Measurements from ENCODE around the gene EDEM2. TPM values are rescaled to one million over a fixed set of nuclear protein-coding genes. Genes with fewer than 3 reads are reported as not detected.
"Not testable (repeated sequence)": the region's sequence is repeated elsewhere in the genome, so short reads cannot be mapped to it uniquely, and the experiment has no call there.

Gene EDEM2
- total RNA-seq, 1 experiment from 2014 or later: 22.8 TPM

GRCh38 chr20:35084998-35085397, 62.1 kb downstream of the EDEM2 start (continued):
- TF ChIP-seq ZBTB33 (IDR thresholded peaks at IDR 0.05; ENCODE audit: extremely low read depth, insufficient replicate concordance, low read length) (no peak), EZH2phosphoT487 (IDR thresholded peaks at IDR 0.05; ENCODE audit: borderline replicate concordance) (no peak), YY1 (IDR thresholded peaks at IDR 0.05; ENCODE audit: extremely low read depth, insufficient replicate concordance, low read depth, low read length) (no peak), SP1 (IDR thresholded peaks at IDR 0.05; ENCODE audit: low read depth) (no peak), ZFX (IDR thresholded peaks at IDR 0.05) (no peak), ZNF274 (IDR thresholded peaks at IDR 0.05; ENCODE audit: low read depth, low read length) (no peak), POLR2AphosphoS5 (IDR thresholded peaks at IDR 0.05; ENCODE audit: low read depth, low read length) (no peak), POLR2A (IDR thresholded peaks at IDR 0.05; ENCODE audit: borderline replicate concordance, extremely low read depth, insufficient read depth, insufficient read length) (no peak), SIN3A (IDR thresholded peaks at IDR 0.05; ENCODE audit: low read depth) (no peak), ELF1 (IDR thresholded peaks at IDR 0.05; ENCODE audit: borderline replicate concordance, low read depth) (no peak)

- H3K4me1 ChIP-seq (ENCODE audit: control insufficient read depth in 1 of 2, insufficient read depth in 2 of 2, low read length in 2 of 2); intact Hi-C loops (cut with micrococcal nuclease); H3K27me3 ChIP-seq (ENCODE audit: insufficient read depth, low read length); ATAC-seq; H3K9me2 ChIP-seq (ENCODE audit: insufficient read depth); H3K4me2 ChIP-seq (ENCODE audit: low read length); H3K4me3 ChIP-seq (replicated peaks in 1 of 2; ENCODE audit: low read depth in 1 of 2, low read length in 2 of 2); BruUV-seq (replicated peaks); DNase-seq (ENCODE audit: low read depth, low spot score); H4K20me1 ChIP-seq (ENCODE audit: insufficient read depth); H3K9ac ChIP-seq (ENCODE audit: low read length); H2AFZ ChIP-seq (ENCODE audit: low read depth, low read length, poor library complexity, severe bottlenecking); H3K27ac ChIP-seq (ENCODE audit: low read depth, low read length); RAD21 ChIA-PET (ENCODE audit: low non-redundant PET in 1 of 2, low total read pairs in 2 of 2, uncharacterized antibody in 2 of 2, unreplicated experiment in 2 of 2); H3K9me3 ChIP-seq (ENCODE audit: control insufficient read depth in 1 of 2, insufficient read depth in 1 of 2, low read depth in 1 of 2, low read length in 2 of 2); CTCF ChIA-PET: not testable (repeated sequence)
- POLR2A ChIA-PET: interaction anchor here (1.1 kb wide), 1 partner anchor 12 kb away, joined by 3 read pairs; the partner anchor contains the start of gene TRPC4AP
- peaks cover 10 to 13% of the 10 kb centered on the region in 2 experiments; a peak in 3 of 4 replicates for H3K36me3 ChIP-seq (ENCODE audit: control insufficient read depth in 1 of 2, insufficient read depth in 2 of 2, low read length in 2 of 2)
- H3K79me2 ChIP-seq (ENCODE audit: insufficient read depth, low read length): peaks cover 72% of the 10 kb centered on the region
Measured at GRCh38 chr20:35080348-35080642, 66.8 kb downstream of the EDEM2 start.

All from HCT116 (cell line).